Activated CD4-positive, alpha-beta T cell treated with anti-CD3 and anti-CD28 coated beads, Interleukin-2, amount 50 U/mL, for 16 hours (primary cell): ENCODE measurements around the gene NOP9.

ENCODE experiments used
- DNase-seq: peaks from one replicate; pipeline ENCODE4 v3.0.0-alpha.2; 2020

The NOP9 gene

DNA sequence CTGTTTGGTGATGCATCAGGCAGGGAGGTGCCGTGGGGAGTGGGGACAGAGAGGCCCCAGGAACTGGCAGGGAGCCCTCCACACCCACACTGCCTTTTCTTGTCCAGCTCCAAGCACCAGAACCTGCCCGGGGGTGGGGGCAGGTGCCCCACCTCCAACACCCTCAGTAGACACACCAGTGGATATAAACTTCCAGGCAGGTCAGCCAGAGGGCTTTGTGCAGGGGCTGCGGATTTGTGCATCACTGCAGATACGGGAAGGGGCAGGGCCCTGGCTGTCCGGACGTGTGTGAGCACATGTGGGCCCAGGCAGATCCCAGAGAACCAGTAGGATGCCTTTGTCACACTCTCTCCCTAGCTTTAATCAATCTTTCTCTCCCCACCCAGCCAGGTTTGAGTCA, 35.4 kb upstream of the NOP9 start:
- no peak for DNase-seq

DNA sequence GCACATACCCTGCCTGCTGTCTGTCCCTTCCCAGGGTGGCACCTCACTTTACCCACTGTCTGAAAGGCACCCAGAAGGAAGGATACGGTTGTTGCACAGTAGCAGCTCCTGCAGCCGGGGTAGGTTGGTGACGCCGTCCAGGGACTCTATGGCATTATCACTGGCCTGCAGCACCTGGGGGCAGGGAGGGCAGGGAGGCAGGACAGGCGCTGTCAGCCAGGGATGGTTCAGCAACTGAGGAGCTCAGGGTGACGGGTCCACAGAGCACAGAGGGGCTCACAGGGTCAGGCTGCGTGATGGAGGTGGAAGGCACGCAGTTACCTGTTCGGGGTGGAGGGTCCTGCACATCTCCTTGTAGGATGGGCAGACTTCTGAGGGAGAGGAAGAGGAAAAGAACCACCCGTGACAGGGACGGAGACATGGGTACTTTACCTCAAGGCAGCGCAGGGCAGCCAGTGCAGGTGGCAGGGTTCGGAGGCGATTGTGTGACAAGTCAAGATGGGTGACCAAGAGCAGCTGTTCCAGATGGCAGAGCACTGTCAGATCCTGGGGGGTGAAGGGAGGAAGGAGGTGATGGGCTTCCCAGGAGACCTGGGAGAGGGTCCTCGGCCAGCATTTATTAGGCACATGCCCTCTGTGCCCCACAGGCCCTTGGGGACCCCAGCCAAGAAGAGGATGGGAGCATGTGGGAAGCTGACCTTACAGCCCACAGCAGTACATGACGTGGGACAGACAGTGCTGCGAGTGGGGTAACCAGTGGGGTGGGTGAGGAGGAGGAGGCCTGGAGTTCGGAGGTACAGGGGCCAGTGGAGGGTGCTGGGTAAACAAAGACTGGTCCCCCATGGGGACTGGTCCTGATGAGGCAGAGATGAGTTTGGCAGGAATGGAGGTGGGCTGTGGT, 33.1 kb upstream of the NOP9 start:
- no peak for DNase-seq

DNA sequence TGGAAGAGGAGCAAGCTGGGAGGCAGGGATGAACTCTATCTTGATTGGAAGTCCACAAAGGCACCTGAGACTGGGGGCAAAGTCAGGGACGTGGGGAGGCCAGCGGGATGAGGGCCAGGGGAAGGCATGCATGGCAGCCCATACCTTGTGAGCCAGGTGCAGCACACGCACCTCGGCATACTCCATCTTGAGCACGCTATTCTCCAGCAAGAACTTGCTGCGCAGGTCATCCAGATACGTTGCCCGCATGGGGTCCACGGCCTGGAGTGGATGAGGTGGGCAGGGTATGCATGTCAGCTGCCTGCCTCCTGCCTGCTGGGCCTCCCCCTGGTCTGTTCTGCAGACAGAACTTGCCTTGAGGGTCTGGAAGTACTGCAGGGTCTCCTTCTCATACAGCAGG, 32.1 kb upstream of the NOP9 start:
- no peak for DNase-seq

DNA sequence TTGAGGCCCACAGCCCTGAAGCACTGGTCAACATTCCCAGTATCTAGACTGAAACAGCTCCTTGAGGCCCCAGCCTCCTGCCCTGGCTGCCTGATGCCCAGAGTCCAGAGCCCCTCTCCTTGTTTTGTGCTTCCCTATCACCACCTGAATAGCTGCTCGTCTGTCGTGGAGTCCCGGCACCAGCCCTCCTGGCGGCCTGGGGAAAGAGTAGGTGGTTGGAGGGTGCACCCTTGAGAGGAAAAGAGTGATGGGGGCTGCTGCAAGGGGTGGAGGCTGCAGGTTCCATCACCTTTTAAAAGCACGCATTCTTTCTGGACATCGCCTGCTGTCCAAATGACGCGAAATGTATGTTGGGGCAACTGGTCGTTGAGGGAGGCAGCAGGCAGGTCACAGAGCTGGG, 31.4 kb upstream of the NOP9 start:
- DNase-seq, result no peak

DNA sequence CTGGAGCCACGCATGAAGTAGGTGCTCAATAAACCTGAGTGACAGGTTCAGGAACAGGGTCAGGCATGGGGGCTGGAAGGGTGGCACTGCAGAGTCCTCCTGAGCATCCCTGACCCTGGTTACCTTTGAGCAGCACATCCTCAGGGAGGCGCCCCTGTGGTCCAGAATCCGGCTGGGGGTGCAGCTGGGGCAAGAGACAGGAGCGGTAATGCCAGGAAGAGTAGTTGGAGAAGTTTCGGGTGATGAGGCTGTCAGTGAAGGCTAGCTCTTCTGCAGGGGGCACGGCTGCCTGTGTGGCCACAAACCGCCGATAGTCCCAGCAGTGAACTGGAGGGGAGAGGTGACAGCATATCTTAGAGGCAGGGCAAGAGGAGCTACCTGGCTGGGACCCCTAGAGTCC, 30.3 kb upstream of the NOP9 start:
- no peak for DNase-seq

DNA sequence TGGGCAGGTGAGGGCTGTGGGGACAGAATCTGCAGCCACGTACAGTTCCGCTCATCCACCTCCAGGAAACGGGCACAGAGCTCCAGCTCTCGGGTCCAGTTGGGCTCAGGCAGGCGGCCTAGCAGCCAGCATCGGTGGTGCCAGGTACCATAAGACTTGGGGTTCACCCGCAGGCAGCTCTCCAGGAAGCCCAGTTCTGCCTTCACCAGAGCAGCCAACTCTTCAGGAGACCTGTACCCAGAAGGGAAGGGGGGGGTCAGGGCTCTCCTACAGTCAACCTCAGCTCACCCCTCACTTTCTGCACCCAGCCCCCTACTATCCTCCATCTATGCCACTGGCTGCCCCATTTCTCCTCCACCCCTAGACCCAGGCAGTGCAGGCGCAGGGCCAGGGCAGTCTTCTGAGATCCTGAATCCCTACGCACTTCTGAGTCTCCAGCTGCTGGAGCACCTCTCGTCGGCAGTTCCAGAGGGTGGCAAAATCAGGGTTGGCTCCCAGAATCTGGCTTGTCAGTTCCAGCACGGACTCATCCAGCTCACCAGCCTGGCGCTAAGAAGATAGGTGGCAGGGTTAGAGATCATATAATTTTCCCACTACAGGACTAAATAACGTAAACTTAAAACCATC, 29.6 kb upstream of the NOP9 start:
- no peak for DNase-seq

DNA sequence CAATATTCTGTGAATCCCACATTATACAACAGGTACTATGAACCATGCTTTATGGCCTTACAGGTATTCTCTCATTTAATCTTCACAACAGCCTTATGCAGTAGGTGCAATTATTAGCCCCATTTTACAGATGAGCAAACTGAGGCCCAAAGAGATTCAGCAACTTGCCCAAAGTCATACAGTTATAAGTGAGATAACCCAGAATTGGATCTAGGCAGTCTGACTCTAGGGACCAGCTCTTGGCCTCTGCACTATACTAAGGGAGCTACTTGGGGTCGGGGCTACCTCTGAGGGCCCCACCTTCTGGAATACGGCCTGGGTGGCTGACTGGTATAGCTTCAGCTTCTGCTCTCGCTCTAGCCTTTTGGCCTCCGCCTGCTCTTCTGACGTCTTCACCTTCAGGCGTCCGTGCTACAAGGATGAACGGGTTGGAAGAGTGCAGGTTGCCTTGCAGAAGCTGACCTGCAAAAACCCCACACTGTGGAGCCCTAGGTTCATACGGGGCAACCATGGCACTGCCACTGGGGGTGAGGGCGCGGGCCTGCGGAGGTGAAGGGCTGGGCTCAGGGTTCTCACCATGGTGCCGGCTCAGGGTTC, 29.0 kb upstream of the NOP9 start:
- no peak for DNase-seq

DNA sequence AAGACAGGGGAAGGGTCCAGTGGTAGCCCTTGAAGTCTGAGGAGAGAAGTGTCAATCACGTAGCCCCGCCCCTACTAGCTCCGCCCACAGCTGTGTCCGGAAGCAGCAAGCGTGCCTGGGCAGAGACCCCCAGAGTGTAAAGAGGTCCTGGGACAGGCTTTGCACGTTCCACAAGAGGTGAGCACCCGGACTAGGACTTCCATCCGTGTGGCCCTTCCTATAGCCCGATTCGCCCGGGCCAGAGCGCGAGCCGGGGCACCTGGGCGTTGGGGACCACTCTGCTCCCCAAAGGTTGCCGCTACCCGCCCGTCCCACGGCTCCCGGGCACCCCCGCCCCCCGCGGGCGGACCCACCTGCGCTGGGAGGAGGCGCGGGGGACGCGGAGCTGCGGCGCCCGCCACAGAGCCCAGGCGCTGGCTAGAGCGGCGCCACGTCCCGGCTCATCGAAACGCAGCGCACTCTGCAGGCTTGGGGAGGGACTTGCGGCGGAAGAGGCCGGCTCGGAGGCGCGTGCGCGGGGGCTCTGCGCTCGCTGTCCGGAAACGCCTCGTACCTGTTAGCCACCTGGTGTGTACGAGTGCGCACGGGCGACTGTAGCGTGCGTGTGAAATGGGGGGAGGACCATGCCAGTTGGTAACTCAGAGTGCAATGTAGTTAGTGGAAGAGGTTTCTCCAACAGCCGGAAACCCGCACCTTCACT, 28.4 kb upstream of the NOP9 start, which contains the start of gene RABGGTA:
TSS of gene RABGGTA (minus strand) at position 464 of the 700 bp plus-strand sequence. CDS start 482 bp downstream, outside the sequence.
- DNase-seq, result peak; percentile 90

DNA sequence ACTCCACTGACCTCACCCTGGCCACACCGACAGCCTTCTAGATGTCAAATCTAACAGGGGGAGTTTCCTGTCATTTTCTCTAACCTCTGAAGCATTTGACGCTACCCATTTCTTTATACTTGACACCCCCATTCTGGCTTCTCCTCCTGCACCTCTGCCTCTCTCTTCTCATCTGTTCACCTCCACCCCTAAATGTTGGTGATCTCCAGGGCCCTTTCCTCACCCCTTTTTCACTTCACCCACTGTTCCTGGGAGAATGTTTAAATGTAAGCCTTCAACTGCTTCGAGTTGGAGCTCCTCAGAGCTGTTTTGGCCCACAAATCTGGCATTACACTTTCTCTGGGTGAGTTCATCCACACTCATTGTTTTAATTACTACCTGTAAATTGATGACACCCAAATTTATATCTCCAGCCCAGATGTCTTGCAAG, 27.8 kb upstream of the NOP9 start:
- no peak for DNase-seq

DNA sequence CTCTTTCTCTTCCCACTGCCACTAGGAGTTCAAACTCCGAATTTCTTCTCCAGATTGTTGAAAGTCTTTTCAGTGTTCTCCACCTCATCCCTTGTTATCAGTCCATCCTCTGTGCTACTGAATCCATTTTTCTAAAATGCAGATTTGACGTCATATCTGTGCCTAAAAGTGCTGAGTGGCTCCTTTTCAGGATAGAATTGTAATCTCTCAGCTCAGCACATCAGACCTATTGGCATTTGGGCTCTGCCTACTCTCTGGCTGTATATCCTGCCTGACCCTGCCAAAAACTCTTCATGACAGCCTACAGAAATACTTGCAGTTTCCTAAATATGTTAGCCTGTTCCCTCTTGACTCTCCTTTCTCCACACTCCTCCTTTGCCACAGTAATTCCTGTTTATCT, 27.2 kb upstream of the NOP9 start:
- DNase-seq, result no peak

DNA sequence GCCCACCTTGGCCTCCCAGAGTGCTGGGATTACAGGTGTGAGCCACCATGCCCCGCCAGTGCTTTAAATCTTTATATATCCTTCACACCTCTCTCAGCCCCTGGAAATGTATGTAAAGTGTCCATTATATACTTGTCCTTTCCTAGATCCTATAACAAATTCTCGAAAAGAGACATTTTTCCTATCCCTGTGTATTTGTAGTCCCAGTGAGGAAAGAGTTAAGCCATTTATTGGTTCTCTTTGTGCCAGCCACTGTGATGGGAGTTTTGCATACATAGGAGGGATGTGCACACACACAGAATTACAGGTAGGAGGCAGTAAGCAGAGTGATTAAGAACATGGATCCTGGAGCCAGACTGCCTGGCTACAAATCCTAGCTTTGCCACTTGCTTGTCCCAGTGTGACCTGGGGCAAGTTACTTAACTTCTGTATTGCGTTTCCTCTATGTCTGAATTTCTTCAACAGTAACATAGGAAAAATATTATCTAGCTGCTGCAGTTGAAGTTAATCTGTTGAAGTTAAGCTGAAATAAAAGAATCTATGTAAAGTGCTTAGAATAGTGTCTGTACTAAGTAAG, 26.1 kb upstream of the NOP9 start:
- DNase-seq, result no peak

DNA sequence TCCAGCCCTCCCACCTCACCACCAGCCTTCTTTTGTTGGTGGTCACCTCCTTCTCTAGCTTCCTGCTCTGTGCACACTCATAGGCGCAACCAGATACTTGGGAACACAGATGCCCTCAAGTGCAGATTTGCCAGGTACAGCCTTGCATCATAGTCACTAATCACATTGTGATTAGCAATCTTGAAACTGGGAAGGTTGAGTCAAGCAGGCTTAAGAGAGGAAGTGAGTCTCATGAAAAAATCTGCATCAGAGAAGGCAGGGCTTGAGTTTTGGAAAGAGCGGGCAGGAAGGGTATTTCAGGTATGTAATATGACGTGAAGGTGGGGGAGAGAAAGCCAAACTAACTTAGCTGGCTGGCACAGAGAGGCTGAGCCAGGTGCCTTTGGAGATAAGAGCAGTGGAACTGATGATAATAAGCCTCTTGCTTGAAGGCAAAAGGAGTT, 25.5 kb upstream of the NOP9 start:
- peak; percentile 92 for DNase-seq

DNA sequence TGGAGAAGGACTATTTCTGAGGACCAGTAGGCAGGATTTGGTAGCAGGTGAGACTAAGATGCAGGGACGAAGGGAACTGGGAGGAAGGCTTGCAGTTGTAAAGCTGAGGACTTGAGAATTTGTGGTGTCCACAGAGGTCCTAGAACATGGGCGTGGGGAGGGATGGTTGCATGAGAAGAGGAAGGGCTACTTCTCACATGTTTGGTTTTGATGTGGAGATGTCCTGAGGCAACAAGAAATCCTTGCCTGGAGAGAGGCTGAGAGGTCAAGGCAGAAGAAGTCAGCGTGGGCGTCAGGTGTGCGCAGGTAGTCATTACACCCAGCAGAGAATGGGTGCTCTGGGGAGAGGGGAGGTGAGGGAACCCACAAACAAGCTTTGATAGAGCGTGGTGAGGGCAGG, 22.6 kb upstream of the NOP9 start:
- DNase-seq, result no peak

DNA sequence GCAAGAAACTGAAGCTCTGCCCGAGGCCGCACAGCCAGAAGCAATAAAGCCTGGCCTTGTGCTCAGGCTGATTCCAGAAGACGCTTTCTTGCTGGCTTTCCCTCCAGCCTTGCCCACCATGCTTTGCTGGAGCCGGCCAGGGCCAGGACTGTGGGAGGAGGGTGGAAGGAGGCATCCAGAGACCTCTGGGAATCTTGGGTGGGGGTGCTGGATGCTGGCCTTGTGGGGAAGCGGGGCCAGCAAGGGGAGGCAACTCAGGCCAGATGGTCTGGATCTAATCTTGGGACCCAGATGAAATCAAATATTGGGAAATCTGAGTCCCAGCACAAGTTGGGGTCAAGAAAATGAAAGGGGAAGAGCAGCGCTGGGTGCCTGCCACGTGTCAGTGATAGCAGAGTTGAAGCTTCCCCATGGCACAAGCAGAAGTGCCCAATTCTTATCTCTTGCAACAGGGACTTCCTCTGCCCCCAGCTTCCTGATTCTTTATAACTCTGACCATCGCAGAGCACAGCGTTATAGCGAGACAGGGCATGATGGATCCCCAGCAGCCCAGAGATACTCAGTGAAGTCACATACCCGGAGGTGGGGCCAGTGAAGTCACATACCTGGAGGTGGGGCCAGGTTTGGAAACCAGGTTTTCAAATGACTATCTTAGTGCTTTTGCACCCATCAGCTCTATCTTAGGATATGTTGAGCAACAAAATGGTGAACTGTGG, 21.9 kb upstream of the NOP9 start:
- DNase-seq, result no peak

DNA sequence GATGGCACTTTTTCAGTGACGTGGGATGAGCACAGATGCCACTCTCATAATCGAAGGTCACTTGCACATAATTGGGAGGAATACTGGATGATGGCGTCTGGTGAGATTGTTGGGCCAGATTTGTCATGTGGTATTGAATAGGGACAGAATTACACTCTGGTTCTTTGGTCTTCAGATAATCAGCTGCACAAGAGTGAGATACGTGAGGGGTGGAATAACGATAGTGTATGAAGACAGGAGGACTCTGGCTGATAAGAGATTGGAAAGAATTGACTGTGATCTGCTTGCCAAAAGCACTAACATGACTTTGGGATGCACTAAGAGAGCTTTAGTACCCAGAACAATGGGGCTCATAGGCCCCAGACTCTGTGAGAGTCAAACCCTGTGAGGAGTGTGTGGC, 21.2 kb upstream of the NOP9 start:
- no peak for DNase-seq

DNA sequence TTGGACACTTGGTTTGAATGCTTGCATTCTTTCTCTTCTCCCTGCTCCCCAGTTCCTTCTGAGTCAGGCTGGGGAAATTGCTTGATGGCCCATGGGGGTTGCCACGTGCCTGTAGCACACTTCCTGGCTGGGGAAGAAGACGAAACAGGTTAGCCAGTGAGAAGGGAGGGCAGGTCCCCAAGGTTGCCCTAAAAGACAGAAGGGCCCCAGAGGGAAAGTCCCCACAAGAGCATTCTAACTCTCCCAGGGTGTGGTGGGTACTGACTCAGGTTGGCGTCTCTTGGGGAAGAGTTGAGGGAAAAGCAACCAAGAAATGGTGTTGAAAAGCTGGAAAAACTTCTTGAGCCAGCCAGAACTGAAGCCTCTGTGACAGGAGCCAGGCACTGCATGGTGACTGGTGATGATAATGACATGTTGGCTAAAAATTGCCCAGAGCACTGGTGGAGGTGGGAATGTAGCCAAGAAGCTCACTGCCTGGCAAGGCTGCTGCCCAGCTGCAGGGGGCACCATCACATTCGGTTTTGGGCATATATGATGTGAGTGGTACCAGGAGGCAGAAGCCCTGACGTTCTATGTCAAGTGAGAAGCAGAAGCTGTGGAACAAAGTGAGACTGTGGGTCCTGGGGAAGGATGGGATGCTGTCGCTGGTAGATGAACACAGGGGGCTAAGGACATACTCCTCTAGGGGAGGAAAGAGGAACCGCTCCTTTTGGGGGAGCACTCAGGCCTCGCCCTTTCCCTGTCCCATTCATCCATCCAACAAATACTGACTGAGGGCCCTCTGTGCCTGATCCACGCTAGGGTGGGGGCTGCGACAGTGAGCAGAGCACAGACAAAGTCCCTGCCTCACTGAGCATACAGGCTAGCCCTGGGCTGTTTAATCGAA, 20.1 kb upstream of the NOP9 start:
- DNase-seq, result peak; percentile 66

DNA sequence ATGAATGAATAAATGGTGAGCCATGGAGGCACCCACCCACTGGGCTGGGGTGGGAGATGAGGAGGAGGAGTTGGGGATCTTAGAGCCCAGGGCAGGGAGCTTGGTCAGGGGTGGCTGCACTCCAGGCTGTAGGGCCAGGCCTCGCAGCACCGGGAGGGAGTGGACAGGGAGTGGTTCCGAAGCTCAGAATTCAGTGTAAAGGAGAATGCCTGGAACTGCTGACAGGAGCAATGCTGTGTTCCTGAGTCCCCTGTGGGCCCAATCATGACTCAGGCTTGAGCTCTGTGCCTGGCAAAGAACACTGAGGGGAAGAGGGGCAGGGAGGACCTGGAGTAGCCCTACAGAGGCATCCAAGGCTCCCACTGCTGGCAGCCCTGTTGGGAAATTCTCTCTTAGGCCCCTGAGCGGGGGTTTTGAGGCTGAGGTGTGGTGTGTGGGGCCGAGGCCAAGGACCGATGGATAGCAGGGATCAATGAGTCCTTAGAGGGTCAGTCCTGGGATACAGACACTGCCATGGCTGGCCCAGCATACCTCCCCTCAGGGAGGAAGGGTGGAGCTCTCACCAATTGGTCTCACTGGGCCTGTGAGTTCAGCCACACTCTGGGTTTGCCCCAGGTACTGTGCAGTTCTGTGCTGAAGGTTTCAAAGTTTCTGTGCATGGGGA, 18.7 kb upstream of the NOP9 start:
- DNase-seq, result no peak

DNA sequence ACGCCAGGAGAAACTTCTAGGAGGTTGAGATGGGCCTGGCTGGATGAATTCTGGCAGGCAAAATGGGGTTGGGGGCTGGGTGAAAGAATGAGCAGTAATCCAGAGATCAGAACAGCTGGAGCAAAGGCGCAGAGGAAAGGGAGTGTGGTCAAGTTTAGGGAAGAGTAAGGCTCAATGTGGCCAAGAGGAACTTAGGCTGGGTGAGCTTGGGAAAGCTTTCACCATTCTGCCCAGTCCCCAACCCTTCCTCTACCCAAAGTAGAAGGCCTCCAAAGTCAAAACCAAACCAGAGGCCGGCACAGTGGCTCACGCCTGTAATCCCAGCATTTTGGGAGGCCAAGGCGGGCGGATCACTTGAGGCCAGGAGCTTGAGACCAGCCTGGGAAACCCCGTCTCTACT, 18.0 kb upstream of the NOP9 start:
- DNase-seq, result no peak

DNA sequence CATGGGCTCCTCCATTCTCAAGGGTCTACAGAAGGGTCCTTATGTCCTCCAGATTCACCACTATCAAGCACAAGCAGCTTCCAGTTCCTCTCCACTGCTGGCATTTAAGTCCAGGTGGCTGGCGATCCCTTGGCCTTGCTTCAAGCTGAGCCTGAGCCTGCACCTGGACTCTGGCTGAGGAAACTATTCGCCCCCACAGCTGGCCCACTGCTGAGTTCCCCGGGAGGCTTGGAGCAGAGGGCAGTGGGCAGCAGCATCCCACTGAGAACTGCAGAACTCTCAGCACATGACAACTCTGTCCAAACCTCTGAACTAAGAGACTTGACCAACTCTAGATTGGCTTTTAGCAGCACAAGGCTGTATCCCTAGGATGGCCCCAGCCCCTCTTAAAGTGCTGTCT, 16.9 kb upstream of the NOP9 start:
- DNase-seq, result no peak

DNA sequence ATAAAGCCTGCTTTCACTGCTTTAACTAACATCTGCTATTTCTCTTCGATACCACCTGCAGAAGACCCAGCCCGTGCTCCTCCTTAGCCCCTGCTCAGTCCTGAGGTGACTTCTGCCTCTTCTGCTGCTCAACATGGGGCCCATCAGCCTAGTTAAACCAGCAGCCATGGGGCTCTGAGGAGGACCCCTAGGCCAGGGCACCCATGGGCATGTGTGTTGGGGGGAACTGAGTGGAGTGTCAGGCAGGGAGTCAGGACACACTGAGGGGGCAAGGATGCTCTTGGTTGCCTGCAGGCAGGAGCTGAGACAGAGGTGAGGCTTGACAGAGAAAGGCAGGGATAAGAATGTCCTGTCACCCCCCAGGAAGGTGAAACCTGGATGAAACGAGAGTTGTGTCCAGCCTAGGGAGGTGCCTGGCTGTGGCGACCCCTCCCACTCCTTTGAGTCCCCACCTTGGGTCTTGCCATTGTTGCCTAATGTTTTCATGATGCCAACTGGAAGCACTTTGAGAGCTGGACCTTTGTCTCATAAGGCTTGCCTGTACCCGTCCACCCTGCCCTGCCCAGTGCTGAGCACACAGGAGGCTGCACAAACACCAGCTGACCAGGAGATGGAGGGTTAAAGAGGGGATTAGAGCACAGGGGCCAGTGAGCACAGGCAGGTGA, 15.7 kb upstream of the NOP9 start:
- no peak for DNase-seq
